ENCODE data around the gene ATP8B2.

ATP8B2 gene

DNA sequence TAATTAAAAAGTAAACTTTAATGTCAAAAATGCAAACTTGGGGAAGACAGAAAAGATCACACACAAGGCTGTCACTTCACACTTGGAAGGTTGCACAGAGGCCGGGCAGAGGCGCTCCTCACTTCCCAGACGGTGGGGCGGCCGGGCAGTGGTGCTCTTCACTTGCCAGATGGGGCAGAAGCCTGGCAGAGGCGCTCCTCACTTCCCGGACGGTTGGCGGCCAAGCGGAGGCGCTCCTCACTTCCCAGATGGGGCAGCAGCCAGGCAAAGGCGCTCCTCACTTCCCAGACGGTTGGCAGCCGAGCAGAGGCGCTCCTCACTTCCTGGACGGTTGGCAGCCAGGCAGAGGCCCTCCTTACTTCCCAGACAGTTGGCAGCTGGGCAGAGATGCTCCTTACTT, 54.0 kb downstream of the ATP8B2 start:
- TF ChIP-seq, protein P1, sequence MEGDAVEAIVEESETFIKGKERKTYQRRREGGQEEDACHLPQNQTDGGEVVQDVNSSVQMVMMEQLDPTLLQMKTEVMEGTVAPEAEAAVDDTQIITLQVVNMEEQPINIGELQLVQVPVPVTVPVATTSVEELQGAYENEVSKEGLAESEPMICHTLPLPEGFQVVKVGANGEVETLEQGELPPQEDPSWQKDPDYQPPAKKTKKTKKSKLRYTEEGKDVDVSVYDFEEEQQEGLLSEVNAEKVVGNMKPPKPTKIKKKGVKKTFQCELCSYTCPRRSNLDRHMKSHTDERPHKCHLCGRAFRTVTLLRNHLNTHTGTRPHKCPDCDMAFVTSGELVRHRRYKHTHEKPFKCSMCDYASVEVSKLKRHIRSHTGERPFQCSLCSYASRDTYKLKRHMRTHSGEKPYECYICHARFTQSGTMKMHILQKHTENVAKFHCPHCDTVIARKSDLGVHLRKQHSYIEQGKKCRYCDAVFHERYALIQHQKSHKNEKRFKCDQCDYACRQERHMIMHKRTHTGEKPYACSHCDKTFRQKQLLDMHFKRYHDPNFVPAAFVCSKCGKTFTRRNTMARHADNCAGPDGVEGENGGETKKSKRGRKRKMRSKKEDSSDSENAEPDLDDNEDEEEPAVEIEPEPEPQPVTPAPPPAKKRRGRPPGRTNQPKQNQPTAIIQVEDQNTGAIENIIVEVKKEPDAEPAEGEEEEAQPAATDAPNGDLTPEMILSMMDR (conservative IDR thresholded peaks at IDR 0.05), result no peak
- no peak overlapping the region for H3K27ac ChIP-seq

DNA sequence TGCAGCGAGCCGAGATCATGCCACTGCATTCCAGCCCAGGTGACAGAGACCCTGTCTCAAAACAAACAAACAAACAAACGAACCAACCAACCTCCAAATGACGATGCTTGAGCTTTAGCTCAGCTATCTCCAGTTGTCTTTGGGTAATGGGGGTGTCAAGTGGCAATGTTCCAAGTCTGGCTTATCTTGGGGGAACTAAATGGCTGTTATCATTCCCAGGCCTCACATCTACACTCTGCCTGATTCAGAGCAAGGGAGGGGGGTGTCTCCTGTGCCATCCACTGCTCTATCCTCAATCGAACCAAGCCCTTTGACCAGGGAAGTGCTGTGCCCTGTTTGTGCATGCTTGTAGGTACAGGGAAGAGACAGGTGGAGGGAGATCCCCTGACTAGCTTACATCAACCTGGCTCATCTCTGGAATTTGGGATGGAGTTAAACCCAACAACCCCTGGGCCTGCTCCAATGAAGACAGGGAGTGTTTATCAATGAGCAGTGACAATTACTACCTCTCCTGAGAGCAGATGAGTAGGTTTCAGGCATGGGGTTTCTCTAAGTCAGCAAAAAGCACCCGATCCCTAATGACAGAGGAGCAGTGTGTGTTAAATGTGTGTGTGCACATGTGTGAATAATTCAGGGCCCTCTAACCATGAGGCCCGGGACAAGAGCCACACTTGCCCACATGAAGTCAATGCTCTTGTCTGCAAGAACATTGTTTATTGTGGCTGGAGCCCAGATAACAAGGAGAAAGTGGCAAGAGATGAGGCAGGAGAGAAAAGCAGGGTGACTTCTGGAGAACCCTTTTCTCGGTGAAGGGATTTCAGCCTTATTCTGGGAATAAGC, 59.5 kb downstream of the ATP8B2 start:
- no peak overlapping the region for H3K27ac ChIP-seq
- TF ChIP-seq, protein P1 (conservative IDR thresholded peaks at IDR 0.05), result no peak

- TF ChIP-seq, protein P1 (conservative IDR thresholded peaks at IDR 0.05), result no peak
- no peak overlapping the region for H3K27ac ChIP-seq
Measured at GRCh38 chr1:154386643-154387352, 61.5 kb downstream of the ATP8B2 start.

DNA sequence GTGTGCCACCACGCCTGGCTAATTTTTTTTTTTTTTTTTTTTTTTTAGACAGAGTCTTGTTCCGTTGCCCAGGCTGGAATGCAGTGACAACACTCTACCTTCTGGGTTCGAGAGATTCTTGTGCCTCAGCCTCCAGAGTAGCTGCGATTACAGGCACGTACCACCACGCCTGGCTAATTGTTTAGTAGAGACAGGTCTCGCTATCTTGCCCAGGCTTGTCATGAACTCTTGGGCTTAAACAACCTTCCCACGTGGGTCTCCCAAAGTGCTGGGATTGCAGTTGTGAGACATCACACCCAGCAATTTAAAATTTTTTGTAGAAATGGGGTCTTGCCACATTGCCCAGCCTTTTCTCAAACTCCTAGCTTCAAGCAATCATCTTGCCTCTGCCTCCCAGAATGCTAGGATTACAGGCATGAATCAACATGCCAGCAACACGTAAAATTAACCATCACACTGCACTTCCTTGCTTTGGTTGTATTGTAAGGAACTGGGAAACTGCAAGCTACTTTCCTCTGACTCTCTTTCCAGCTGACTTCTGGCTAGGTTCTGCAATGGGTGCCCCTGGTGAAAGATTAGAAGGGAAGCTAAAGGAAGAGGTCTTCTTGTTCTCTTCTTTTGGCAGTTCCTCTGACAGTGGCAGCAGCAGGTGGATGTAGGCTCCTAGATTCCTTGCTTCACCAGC, 65.9 kb downstream of the ATP8B2 start:
- no peak overlapping the region for H3K27ac ChIP-seq
- TF ChIP-seq, protein P1 (conservative IDR thresholded peaks at IDR 0.05), result no peak

- no peak overlapping the region for H3K27ac ChIP-seq
Measured at GRCh38 chr1:154398141-154398540, 72.8 kb downstream of the ATP8B2 start.

DNA sequence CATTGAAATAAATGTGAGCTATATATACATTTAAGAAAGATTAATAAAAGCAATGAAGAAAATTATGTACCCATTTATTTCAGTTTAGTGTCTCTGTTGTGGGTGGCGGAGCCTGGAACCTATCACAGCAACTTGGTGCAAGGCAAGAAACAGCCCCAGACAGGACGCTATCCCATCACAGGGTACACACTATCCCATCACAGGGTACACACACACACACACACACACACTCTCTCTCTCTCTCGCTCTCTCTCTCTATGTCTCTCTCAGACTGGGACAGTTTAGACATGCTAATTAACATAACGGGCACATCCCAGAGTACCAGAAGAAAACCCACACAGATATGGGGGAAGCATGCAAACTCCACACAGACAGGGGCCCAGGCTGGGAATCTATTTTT, 73.4 kb downstream of the ATP8B2 start:
- H3K27ac ChIP-seq, result no peak overlapping the region
- TF ChIP-seq, protein P1 (conservative IDR thresholded peaks at IDR 0.05), result no peak

More at GRCh38 chr1:154398141-154398540, 72.8 kb downstream of the ATP8B2 start:
- TF ChIP-seq, protein P1 (conservative IDR thresholded peaks at IDR 0.05), result no peak

GRCh38 chr1:154400381-154400801, 75.1 kb downstream of the ATP8B2 start:
- H3K27ac ChIP-seq, result no peak overlapping the region
- TF ChIP-seq, protein P1 (conservative IDR thresholded peaks at IDR 0.05), result no peak
